ENCODE measurements around the gene PPP1R13B. TPM values are rescaled to one million over a fixed set of nuclear protein-coding genes. Genes with fewer than 3 reads are reported as not detected.
"Not testable (repeated sequence)": the region's sequence is repeated elsewhere in the genome, so short reads cannot be mapped to it uniquely, and the experiment has no call there.

Gene PPP1R13B
- polyA plus RNA-seq, 1 donor (not counting 4 experiments of a cell fraction or from before 2014, with no cell fraction given), result 7.7 TPM

- no peaks in the 10 kb centered on the region for H3K9me3 ChIP-seq (ENCODE audit: control insufficient read depth, low read depth, low read length)
- peaks cover 0 to 4% of the 10 kb centered on the region in 2 experiments for H3K36me3 ChIP-seq (ENCODE audit: control insufficient read depth in 2 of 2, extremely low read depth in 1 of 2, insufficient read depth in 2 of 2, low read length in 2 of 2)
- no peak overlapping the region for H3K27ac ChIP-seq (ENCODE audit: control insufficient read depth, insufficient read depth, low read length)
- FAIRE-seq (no peak), DNase-seq (ENCODE audit: low read depth, low spot score) (no peak)
- dilution Hi-C loops (cut with MboI; ENCODE audit: extremely low pct_ligation_motif_present, low sequenced_read_pairs), result no loop called here
- H3K9me1 ChIP-seq (ENCODE audit: control insufficient read depth, extremely low read depth, insufficient read depth, low read length), result no peaks in the 10 kb centered on the region
- peaks cover 23% of the 10 kb centered on the region for H3K4me1 ChIP-seq (ENCODE audit: control insufficient read depth, extremely low read depth, insufficient read depth, low read length)
- no peak for TF ChIP-seq CTCF (optimal IDR thresholded peaks at IDR 0.05 in 1 of 3, IDR thresholded peaks at IDR 0.05 in 1 of 3, conservative IDR thresholded peaks at IDR 0.05 in 1 of 3; ENCODE audit: extremely low read depth in 1 of 3, insufficient read depth in 2 of 3, low read length in 3 of 3)
- TF ChIP-seq EZH2 (IDR thresholded peaks at IDR 0.05; ENCODE audit: low read length), result no peak
- no peak overlapping the region for H3K9ac ChIP-seq (ENCODE audit: control insufficient read depth, extremely low read depth, insufficient read depth, low read length)
- H4K20me1 ChIP-seq (ENCODE audit: control insufficient read depth, extremely low read depth, insufficient read depth, low read length), result no peaks in the 10 kb centered on the region
- H3K27me3 ChIP-seq (ENCODE audit: control insufficient read depth, extremely low read depth, insufficient read depth, low read length), result no peaks in the 10 kb centered on the region
- peak overlapping the region in 2 of 3 experiments; percentile 24 to 36 for H3K4me3 ChIP-seq (ENCODE audit: control insufficient read depth in 2 of 3, extremely low read depth in 1 of 3, insufficient read depth in 2 of 3, low read depth in 1 of 3, low read length in 3 of 3)
- peaks cover 37% of the 10 kb centered on the region for H3K79me2 ChIP-seq (ENCODE audit: control insufficient read depth, insufficient read depth, low read length)
- no peak overlapping the region for H2AFZ ChIP-seq (ENCODE audit: control insufficient read depth, low read length)
- peak overlapping the region; percentile 93 for H3K4me2 ChIP-seq (ENCODE audit: control insufficient read depth, extremely low read depth, insufficient read depth, low read depth, low read length)
These were observed 2.0 kb downstream of the PPP1R13B start for GRCh38 chr14:103845327-103845726.

- H3K9me1 ChIP-seq (ENCODE audit: control insufficient read depth, extremely low read depth, insufficient read depth, low read length); H3K27me3 ChIP-seq (ENCODE audit: control insufficient read depth, extremely low read depth, insufficient read depth, low read length); H3K27ac ChIP-seq (ENCODE audit: control insufficient read depth, insufficient read depth, low read length); DNase-seq (ENCODE audit: low read depth, low spot score); H3K9me3 ChIP-seq (ENCODE audit: control insufficient read depth, low read depth, low read length); H3K9ac ChIP-seq (ENCODE audit: control insufficient read depth, extremely low read depth, insufficient read depth, low read length); H3K4me3 ChIP-seq (ENCODE audit: control insufficient read depth in 2 of 3, extremely low read depth in 1 of 3, insufficient read depth in 2 of 3, low read depth in 1 of 3, low read length in 3 of 3); H3K4me2 ChIP-seq (ENCODE audit: control insufficient read depth, extremely low read depth, insufficient read depth, low read depth, low read length); H3K36me3 ChIP-seq (ENCODE audit: control insufficient read depth in 2 of 2, extremely low read depth in 1 of 2, insufficient read depth in 2 of 2, low read length in 2 of 2); H4K20me1 ChIP-seq (ENCODE audit: control insufficient read depth, extremely low read depth, insufficient read depth, low read length); H2AFZ ChIP-seq (ENCODE audit: control insufficient read depth, low read length); dilution Hi-C loops (cut with MboI; ENCODE audit: extremely low pct_ligation_motif_present, low sequenced_read_pairs); FAIRE-seq: not testable (repeated sequence)
- Histone ChIP-seq H3K79me2 (ENCODE audit: control insufficient read depth, insufficient read depth, low read length) (peaks cover 58% of the 10 kb centered on the region), H3K4me1 (ENCODE audit: control insufficient read depth, extremely low read depth, insufficient read depth, low read length) (peaks cover 19% of the 10 kb centered on the region)
These were observed 6.1 kb downstream of the PPP1R13B start for GRCh38 chr14:103841265-103841664.

- H3K4me3 ChIP-seq (ENCODE audit: control insufficient read depth in 2 of 3, extremely low read depth in 1 of 3, insufficient read depth in 2 of 3, low read depth in 1 of 3, low read length in 3 of 3), result no peak overlapping the region
- H3K4me2 ChIP-seq (ENCODE audit: control insufficient read depth, extremely low read depth, insufficient read depth, low read depth, low read length), result no peak overlapping the region
- no peaks in the 10 kb centered on the region for H3K9me1 ChIP-seq (ENCODE audit: control insufficient read depth, extremely low read depth, insufficient read depth, low read length)
- DNase-seq (ENCODE audit: low read depth, low spot score) (no peak), FAIRE-seq (no peak)
- no peaks in the 10 kb centered on the region for H3K27me3 ChIP-seq (ENCODE audit: control insufficient read depth, extremely low read depth, insufficient read depth, low read length)
- peaks cover 8% of the 10 kb centered on the region for H3K4me1 ChIP-seq (ENCODE audit: control insufficient read depth, extremely low read depth, insufficient read depth, low read length)
- peaks cover 0 to 4% of the 10 kb centered on the region in 2 experiments for H3K36me3 ChIP-seq (ENCODE audit: control insufficient read depth in 2 of 2, extremely low read depth in 1 of 2, insufficient read depth in 2 of 2, low read length in 2 of 2)
- H2AFZ ChIP-seq (ENCODE audit: control insufficient read depth, low read length), result no peak overlapping the region
- TF ChIP-seq EZH2 (IDR thresholded peaks at IDR 0.05; ENCODE audit: low read length) (no peak), CTCF (optimal IDR thresholded peaks at IDR 0.05 in 1 of 3, IDR thresholded peaks at IDR 0.05 in 1 of 3, conservative IDR thresholded peaks at IDR 0.05 in 1 of 3; ENCODE audit: extremely low read depth in 1 of 3, insufficient read depth in 2 of 3, low read length in 3 of 3) (no peak)
- H3K9me3 ChIP-seq (ENCODE audit: control insufficient read depth, low read depth, low read length), result no peaks in the 10 kb centered on the region
- no peak overlapping the region for H3K27ac ChIP-seq (ENCODE audit: control insufficient read depth, insufficient read depth, low read length)
- dilution Hi-C loops (cut with MboI; ENCODE audit: extremely low pct_ligation_motif_present, low sequenced_read_pairs), result no loop called here
- H4K20me1 ChIP-seq (ENCODE audit: control insufficient read depth, extremely low read depth, insufficient read depth, low read length), result no peaks in the 10 kb centered on the region
- H3K79me2 ChIP-seq (ENCODE audit: control insufficient read depth, insufficient read depth, low read length), result peaks cover 51% of the 10 kb centered on the region
- no peak overlapping the region for H3K9ac ChIP-seq (ENCODE audit: control insufficient read depth, extremely low read depth, insufficient read depth, low read length)
These were observed 7.4 kb downstream of the PPP1R13B start for GRCh38 chr14:103840014-103840413.
